ENCODE results near the gene CPB1.

The CPB1 gene

DNA sequence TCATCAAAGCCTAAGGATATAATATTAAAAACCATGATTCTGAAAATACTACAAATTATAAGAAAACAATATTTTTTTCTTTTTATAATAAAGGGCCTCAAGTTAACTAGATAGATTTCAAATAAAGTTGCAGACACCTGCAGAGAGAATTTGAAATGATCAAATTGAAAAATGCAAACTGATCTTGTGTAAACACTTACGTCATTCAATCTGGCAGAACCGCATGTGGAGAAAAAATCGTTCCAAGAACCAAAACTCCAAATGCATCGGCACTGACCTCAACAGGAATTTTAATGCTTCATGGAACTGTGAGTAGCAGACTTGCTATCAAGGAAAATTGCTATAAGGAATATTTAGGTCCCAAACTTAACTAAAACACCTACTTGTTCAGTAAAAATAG, 54.7 kb downstream of the CPB1 start:
- DNase-seq (ENCODE audit: low read depth in 2 of 2), result no peak

- no peak for DNase-seq (ENCODE audit: low read depth in 2 of 2)
Measured at GRCh38 chr3:148883163-148883562, 55.6 kb downstream of the CPB1 start.

DNA sequence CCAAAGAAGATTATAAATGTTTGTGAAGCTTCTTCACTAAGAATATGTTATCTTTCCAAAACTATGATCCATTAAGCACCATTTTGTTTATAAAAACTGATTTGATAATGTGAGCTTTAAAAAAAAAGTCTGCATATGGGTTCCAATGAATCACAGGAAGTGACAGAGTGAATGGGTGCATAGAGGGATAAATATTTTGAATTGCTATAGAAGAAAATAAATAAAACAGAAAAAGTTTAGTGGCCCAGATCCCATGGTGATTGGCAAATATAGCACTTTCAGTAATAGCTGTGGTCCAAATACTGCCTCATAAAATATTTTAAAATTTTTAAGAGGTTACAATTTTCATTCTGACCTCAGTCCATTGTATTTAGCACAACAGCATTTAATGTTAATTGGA, 56.6 kb downstream of the CPB1 start:
- DNase-seq (ENCODE audit: low read depth in 2 of 2), result no peak

DNA sequence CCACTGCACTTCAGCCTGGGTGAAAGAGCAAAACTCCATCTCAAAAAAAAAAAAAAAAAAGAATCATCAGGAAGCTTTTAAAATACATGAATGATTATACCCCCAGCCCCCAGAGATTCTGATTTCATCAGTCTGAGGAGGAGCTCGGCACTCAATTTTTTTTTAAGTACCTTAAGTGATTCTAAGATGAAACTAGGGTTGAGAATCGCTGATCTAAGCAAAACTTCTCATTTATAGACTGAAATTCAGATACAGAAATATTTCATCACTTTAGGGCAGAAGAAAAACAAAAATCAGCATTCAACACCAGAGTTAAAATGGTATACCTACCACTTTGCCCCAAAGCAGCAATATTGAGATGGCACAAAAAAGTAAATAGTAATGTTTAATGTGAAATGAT, 62.2 kb downstream of the CPB1 start:
- DNase-seq (ENCODE audit: low read depth in 2 of 2), result no peak

DNA sequence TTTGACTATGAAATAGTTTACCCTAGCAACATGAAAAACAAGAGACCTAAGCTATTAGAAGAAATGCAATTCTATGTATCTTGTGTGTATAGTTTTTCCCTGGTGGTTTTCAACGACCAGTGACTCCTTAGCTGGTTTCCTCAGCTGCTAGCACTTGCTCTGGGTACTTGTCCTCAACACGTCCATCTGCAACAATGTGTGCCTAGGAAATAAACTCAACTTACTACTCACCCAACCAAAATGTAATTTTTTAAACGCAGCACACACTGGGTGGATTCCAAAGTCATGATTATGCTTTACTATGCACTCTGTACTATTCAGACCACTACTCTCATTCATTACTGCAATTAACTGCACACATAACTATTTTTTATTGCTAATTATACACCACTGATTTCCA, 68.5 kb downstream of the CPB1 start:
- DNase-seq (ENCODE audit: low read depth in 2 of 2), result no peak

DNA sequence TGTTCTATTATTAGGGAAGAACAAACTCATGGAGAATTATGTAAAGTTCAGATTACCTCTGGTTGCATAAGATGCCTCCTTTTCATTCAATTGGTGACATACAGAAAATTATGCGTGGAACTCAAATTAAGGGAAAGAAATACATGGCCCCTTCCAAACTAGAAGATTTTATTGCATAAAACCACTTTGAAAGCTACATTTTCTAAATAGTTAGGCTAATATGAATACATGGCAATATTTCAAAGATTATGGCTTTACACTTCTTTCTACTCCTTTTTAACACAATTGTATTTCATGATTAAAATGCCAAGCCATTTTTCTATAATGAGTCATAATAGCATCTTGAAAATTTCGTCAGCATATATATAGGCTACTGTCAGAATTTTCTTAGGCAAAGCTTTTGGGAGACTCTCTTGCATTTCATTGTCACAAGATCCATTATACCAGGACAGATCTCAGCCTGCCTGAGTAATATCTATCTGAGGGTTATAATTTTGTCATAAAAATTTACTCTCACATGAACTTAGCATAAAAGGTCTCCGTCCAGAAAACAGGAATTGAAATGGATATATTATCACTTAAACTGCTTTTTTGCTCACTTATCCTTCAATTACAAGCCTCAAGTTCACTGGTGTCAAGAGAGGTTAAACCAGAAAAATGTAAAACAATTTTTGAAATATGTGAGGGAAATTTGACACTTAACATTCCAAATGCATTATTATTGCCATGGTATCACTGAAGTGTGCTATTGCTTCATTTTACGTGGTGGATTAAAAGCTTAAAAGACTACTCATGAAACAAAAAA, 74.6 kb downstream of the CPB1 start:
- no peak for DNase-seq (ENCODE audit: low read depth in 2 of 2)

- DNase-seq (ENCODE audit: low read depth in 2 of 2), result no peak
Measured at GRCh38 chr3:148903022-148903442, 75.4 kb downstream of the CPB1 start.

- no peak for DNase-seq (ENCODE audit: low read depth in 2 of 2)
Measured at GRCh38 chr3:148903941-148904340, 76.3 kb downstream of the CPB1 start.

- DNase-seq (ENCODE audit: low read depth in 2 of 2), result no peak
Measured at GRCh38 chr3:148906667-148907066, 79.1 kb downstream of the CPB1 start.

Measured in stimulated activated CD8-positive, alpha-beta memory T cell treated with anti-CD3 and anti-CD28 coated beads, Interleukin-7, amount 100 ng/mL, for 1 hour (primary cell).